ENCODE results near the gene PAQR8. TPM values are rescaled to one million over a fixed set of nuclear protein-coding genes. Genes with fewer than 3 reads are reported as not detected.
A peak's percentile ranks its signal among the peaks of the same experiment; 100 is the strongest.

The PAQR8 gene
- total RNA-seq, 1 experiment from 2014 or later, result 4.2 TPM

- no peak for DNase-seq (ENCODE audit: low read depth)
Measured at GRCh38 chr6:52347818-52348217, 14.1 kb upstream of the PAQR8 start.

- DNase-seq (ENCODE audit: low read depth), result no peak
Measured at GRCh38 chr6:52351879-52352238, 10.1 kb upstream of the PAQR8 start.

- DNase-seq (ENCODE audit: low read depth), result peak; percentile 97
Measured at GRCh38 chr6:52352239-52353018, 9.5 kb upstream of the PAQR8 start.

- no peak for DNase-seq (ENCODE audit: low read depth)
Measured at GRCh38 chr6:52356017-52356416, 5.9 kb upstream of the PAQR8 start.

GRCh38 chr6:52359403-52359802 lies 2.5 kb upstream of the PAQR8 start:
- no peak for DNase-seq (ENCODE audit: low read depth)

- DNase-seq (ENCODE audit: low read depth), result no peak
Measured at GRCh38 chr6:52360028-52360427, 1.9 kb upstream of the PAQR8 start.

- no peak for DNase-seq (ENCODE audit: low read depth)
Measured at GRCh38 chr6:52360601-52361413, 1.1 kb upstream of the PAQR8 start.

GRCh38 chr6:52361414-52361944 lies 472 bp upstream of the PAQR8 start:
- no peak for DNase-seq (ENCODE audit: low read depth)

GRCh38 chr6:52362443-52363227 lies 684 bp downstream of the PAQR8 start:
- DNase-seq (ENCODE audit: low read depth), result peak; percentile 57

- DNase-seq (ENCODE audit: low read depth), result no peak
Measured at GRCh38 chr6:52363228-52363867, 1.4 kb downstream of the PAQR8 start.

GRCh38 chr6:52364480-52365166 lies 2.7 kb downstream of the PAQR8 start:
- DNase-seq (ENCODE audit: low read depth), result no peak

GRCh38 chr6:52365317-52365716 lies 3.4 kb downstream of the PAQR8 start:
- DNase-seq (ENCODE audit: low read depth), result no peak

GRCh38 chr6:52365866-52366540 lies 4.1 kb downstream of the PAQR8 start:
- DNase-seq (ENCODE audit: low read depth), result no peak

GRCh38 chr6:52368002-52368401 lies 6.1 kb downstream of the PAQR8 start:
- no peak for DNase-seq (ENCODE audit: low read depth)

GRCh38 chr6:52369234-52369633 lies 7.3 kb downstream of the PAQR8 start:
- DNase-seq (ENCODE audit: low read depth), result no peak

- DNase-seq (ENCODE audit: low read depth), result no peak
Measured at GRCh38 chr6:52371656-52372191, 9.8 kb downstream of the PAQR8 start.

GRCh38 chr6:52373151-52373690 lies 11.3 kb downstream of the PAQR8 start:
- no peak for DNase-seq (ENCODE audit: low read depth)

GRCh38 chr6:52374247-52374646 lies 12.3 kb downstream of the PAQR8 start:
- DNase-seq (ENCODE audit: low read depth), result no peak

GRCh38 chr6:52375780-52376556 lies 14.0 kb downstream of the PAQR8 start:
- DNase-seq (ENCODE audit: low read depth), result no peak
